ENCODE measurements around the gene TMEM109.

- TF ChIP-seq CTCF (IDR thresholded peaks at IDR 0.05) (no peak), POLR2A (IDR thresholded peaks at IDR 0.05) (no peak), POLR2AphosphoS5 (IDR thresholded peaks at IDR 0.05) (no peak), EP300 (IDR thresholded peaks at IDR 0.05; ENCODE audit: low read depth) (no peak)
Observed at GRCh38 chr11:60878245-60879101, 35.5 kb upstream of the TMEM109 start.
